Astrocyte (in vitro differentiated cells and primary cell): ENCODE results near the gene PARN. TPM values are rescaled to one million over a fixed set of nuclear protein-coding genes. Genes with fewer than 3 reads are reported as not detected.

ENCODE experiments used
- DNase-seq: peaks from one replicate; pipeline ENCODE4 v3.0.0-alpha.2; 2010; ENCODE audit warnings: low read depth
- FAIRE-seq: peaks from 2 replicates; lab custom pipeline; 2011; peaks lifted over from hg19 to GRCh38; lab: Jason Lieb, UNC
- H2AFZ ChIP-seq: 2 replicates; pipeline ENCODE4 v1.6.0; 2012; ENCODE audit warnings: low read depth, low read length, inconsistent platforms
- H3K27ac ChIP-seq: 2 replicates; pipeline ENCODE4 v1.5.1; 2011; ENCODE audit warnings: low read depth, low read length, inconsistent platforms
- H3K27me3 ChIP-seq: 2 replicates; pipeline ENCODE4 v1.6.0; 2011; ENCODE audit warnings: low read length, inconsistent platforms; ENCODE audit not compliant: insufficient read depth
- H3K36me3 ChIP-seq: 2 replicates; pipeline ENCODE4 v1.5.1; 2011; ENCODE audit warnings: low read length, inconsistent platforms; ENCODE audit not compliant: insufficient read depth
- H3K4me1 ChIP-seq: 2 replicates; pipeline ENCODE4 v1.5.1; 2011; ENCODE audit warnings: low read length, inconsistent platforms; ENCODE audit not compliant: insufficient read depth
- H3K4me2 ChIP-seq: 2 replicates; pipeline ENCODE4 v1.6.0; 2012; ENCODE audit warnings: low read length, inconsistent platforms
- H3K4me3 ChIP-seq: 2 replicates; pipeline ENCODE4 v1.5.1; 2011; ENCODE audit warnings: low read depth, mild to moderate bottlenecking, low read length, inconsistent platforms; ENCODE audit not compliant: insufficient read depth
- H3K79me2 ChIP-seq: 2 replicates; pipeline ENCODE4 v1.6.0; 2012; ENCODE audit warnings: mild to moderate bottlenecking, low read length, inconsistent platforms; ENCODE audit not compliant: insufficient read depth
- H3K9ac ChIP-seq: 2 replicates; pipeline ENCODE4 v1.6.0; 2012; ENCODE audit warnings: mild to moderate bottlenecking, low read length, inconsistent platforms
- H3K9me3 ChIP-seq: 2 replicates; pipeline ENCODE4 v1.5.1; 2012; ENCODE audit warnings: low read depth, mild to moderate bottlenecking, low read length, inconsistent platforms; ENCODE audit not compliant: insufficient read depth
- H4K20me1 ChIP-seq: 2 replicates; pipeline ENCODE4 v1.6.0; 2012; ENCODE audit warnings: low read length, inconsistent platforms; ENCODE audit not compliant: insufficient read depth
- H3K27ac Mint-ChIP-seq: one replicate; pipeline ENCODE4 v1.8.0; 2021; ENCODE audit warnings: mild to moderate bottlenecking, mixed read lengths; ENCODE audit not compliant: unreplicated experiment
- H3K27me3 Mint-ChIP-seq: one replicate; pipeline ENCODE4 v1.8.0; 2021; ENCODE audit warnings: low read depth, mixed read lengths; ENCODE audit not compliant: unreplicated experiment
- H3K36me3 Mint-ChIP-seq: one replicate; pipeline ENCODE4 v1.8.0; 2021; ENCODE audit warnings: low read depth, mixed read lengths; ENCODE audit not compliant: unreplicated experiment
- H3K4me1 Mint-ChIP-seq: one replicate; pipeline ENCODE4 v1.8.0; 2021; ENCODE audit warnings: low read depth, mixed read lengths; ENCODE audit not compliant: unreplicated experiment
- H3K4me3 Mint-ChIP-seq: one replicate; pipeline ENCODE4 v1.8.0; 2021; ENCODE audit warnings: mild to moderate bottlenecking, moderate library complexity, mixed read lengths; ENCODE audit not compliant: unreplicated experiment
- H3K9me3 Mint-ChIP-seq: one replicate; pipeline ENCODE4 v1.8.0; 2021; ENCODE audit warnings: mild to moderate bottlenecking, mixed read lengths; ENCODE audit not compliant: unreplicated experiment
- EZH2 ChIP-seq: IDR thresholded peaks from 2 replicates; pipeline ENCODE4 v1.6.1; 2012; ENCODE audit warnings: mild to moderate bottlenecking, low read length, inconsistent platforms; ENCODE audit not compliant: insufficient read depth
- total RNA-seq: library from RNA; stranded (reverse); gene quantifications from 2 replicates; pipeline ENCODE4 v1.2.1, GENCODE V29; 2021
- TF ChIP-seq, protein P1 (sequence below): IDR thresholded peaks from 2 replicates; pipeline ENCODE4 v1.5.1; 2011; ENCODE audit warnings: low read depth, mild to moderate bottlenecking, inconsistent platforms, low read length, moderate library complexity; ENCODE audit not compliant: insufficient read depth

Gene PARN
- total RNA-seq, 1 donor from 2014 or later, result 26.1 TPM

DNA sequence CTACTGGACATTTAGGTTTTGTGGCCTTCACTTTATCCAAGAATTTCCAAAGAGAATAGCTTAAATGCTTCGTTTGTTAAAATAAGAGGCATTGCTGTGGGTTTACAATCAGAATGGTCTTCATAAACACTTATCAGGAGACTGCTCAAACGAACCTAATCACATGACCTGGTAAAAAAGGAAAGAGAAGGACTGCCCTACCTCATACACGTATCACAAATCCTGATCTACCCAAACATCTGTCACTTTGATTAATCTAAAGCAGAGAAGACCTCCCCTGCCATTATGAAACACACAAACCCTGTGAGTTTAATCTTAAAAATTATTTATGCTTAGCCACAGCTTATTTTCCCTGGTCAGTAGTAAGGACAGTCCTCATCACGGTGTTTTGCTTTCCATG, 76.6 kb downstream of the PARN start:
- Histone ChIP-seq H2AFZ (no peak overlapping the region), H3K4me3 (no peak overlapping the region), H3K9ac (no peak overlapping the region), H3K9me3 (no peaks in the 10 kb centered on the region), H3K79me2 (no peaks in the 10 kb centered on the region), H3K27me3 (no peaks in the 10 kb centered on the region), H3K27ac (no peak overlapping the region), H4K20me1 (peaks cover 5% of the 10 kb centered on the region), H3K4me1 (no peaks in the 10 kb centered on the region), H3K4me2 (no peak overlapping the region), H3K36me3 (peaks cover 18% of the 10 kb centered on the region)
- DNase-seq, result no peak
- H3K4me3 Mint-ChIP-seq, result no peak overlapping the region
- no peak overlapping the region for H3K27ac Mint-ChIP-seq
- no peaks in the 10 kb centered on the region for H3K9me3 Mint-ChIP-seq
- peaks cover 13% of the 10 kb centered on the region for H3K4me1 Mint-ChIP-seq
- no peak for FAIRE-seq
- no peaks in the 10 kb centered on the region for H3K36me3 Mint-ChIP-seq
- no peaks in the 10 kb centered on the region for H3K27me3 Mint-ChIP-seq
- TF ChIP-seq EZH2, result no peak
- TF ChIP-seq, protein P1, sequence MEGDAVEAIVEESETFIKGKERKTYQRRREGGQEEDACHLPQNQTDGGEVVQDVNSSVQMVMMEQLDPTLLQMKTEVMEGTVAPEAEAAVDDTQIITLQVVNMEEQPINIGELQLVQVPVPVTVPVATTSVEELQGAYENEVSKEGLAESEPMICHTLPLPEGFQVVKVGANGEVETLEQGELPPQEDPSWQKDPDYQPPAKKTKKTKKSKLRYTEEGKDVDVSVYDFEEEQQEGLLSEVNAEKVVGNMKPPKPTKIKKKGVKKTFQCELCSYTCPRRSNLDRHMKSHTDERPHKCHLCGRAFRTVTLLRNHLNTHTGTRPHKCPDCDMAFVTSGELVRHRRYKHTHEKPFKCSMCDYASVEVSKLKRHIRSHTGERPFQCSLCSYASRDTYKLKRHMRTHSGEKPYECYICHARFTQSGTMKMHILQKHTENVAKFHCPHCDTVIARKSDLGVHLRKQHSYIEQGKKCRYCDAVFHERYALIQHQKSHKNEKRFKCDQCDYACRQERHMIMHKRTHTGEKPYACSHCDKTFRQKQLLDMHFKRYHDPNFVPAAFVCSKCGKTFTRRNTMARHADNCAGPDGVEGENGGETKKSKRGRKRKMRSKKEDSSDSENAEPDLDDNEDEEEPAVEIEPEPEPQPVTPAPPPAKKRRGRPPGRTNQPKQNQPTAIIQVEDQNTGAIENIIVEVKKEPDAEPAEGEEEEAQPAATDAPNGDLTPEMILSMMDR, result no peak

DNA sequence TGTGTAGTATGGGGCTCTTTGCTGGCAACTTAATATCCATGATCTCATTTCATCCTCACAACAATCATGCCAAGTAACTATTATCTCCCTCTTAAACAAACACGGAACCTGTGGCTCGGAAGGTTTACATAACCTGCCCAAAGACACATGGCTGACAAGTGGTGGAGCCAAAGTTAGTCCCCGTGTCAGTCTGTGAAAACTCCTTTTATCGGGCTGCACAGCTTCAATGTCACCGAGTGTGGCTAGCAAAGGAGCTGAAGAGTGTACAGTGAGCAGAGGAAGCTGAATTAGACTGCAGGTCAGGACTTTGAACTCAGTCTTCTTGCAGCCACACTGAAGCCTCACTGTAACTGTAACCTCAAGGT, 80.3 kb downstream of the PARN start:
- no peak overlapping the region for H3K27ac ChIP-seq
- Mint-ChIP-seq H3K27me3 (no peaks in the 10 kb centered on the region), H3K27ac (no peak overlapping the region), H3K4me1 (peaks cover 16% of the 10 kb centered on the region), H3K9me3 (no peaks in the 10 kb centered on the region), H3K4me3 (no peak overlapping the region), H3K36me3 (peaks cover 1% of the 10 kb centered on the region)
- no peak overlapping the region for H2AFZ ChIP-seq
- FAIRE-seq (no peak), DNase-seq (no peak)
- peak overlapping the region; percentile 6 for H3K4me2 ChIP-seq
- H3K4me3 ChIP-seq, result no peak overlapping the region
- no peak overlapping the region for H3K9ac ChIP-seq
- no peaks in the 10 kb centered on the region for H3K79me2 ChIP-seq
- no peak for TF ChIP-seq EZH2
- TF ChIP-seq, protein P1, result no peak
- H3K27me3 ChIP-seq, result no peaks in the 10 kb centered on the region
- H4K20me1 ChIP-seq, result peaks cover 5% of the 10 kb centered on the region
- peaks cover 16% of the 10 kb centered on the region for H3K36me3 ChIP-seq
- no peaks in the 10 kb centered on the region for H3K9me3 ChIP-seq
- H3K4me1 ChIP-seq, result no peaks in the 10 kb centered on the region

DNA sequence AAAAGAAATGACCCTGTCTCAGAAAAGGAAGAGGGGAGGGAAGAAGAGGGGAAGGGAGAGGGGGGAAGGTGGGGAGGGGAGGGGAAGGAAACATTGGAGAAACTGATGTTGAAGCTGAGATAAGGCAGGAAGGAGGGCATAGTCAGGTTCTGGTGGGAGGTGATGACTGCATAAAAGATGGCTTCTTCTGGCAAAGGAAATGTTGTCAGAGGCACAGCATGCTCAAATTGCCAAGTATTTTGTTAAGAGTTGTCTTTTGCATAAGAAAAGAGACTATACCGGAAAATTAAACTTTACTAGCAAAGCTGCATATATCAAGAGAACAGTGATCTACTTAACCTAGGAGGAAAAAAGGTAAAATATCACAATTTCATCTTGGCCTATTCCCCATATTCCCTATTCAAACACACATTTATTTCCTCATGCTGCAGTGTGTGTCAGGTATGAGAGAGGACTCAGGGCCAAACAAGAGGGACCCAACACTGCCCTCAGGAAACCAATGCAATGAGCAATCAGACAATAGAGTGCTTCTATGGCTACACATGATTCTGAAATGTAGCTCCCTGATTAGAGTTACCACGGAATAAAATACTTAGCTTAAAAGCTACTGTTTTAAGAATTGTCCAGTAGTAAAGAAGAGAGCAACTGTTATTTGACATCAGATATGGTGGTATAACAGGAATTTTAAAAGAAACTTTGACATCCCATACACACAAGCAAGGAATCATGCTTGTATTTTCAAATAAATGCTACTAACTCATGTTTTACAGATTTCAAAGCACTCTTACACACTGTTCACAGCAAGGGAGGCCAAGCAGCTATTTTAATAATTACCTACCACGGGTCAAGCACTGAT, 80.9 kb downstream of the PARN start:
- Histone ChIP-seq H3K27me3 (no peaks in the 10 kb centered on the region), H3K9ac (no peak overlapping the region), H3K4me3 (no peak overlapping the region), H3K4me2 (peak overlapping the region; percentile 6), H3K27ac (no peak overlapping the region), H3K79me2 (no peaks in the 10 kb centered on the region), H3K4me1 (no peaks in the 10 kb centered on the region), H3K36me3 (peaks cover 16% of the 10 kb centered on the region), H4K20me1 (peaks cover 5% of the 10 kb centered on the region), H2AFZ (no peak overlapping the region), H3K9me3 (no peaks in the 10 kb centered on the region)
- no peaks in the 10 kb centered on the region for H3K27me3 Mint-ChIP-seq
- no peak overlapping the region for H3K27ac Mint-ChIP-seq
- peaks cover 1% of the 10 kb centered on the region for H3K36me3 Mint-ChIP-seq
- H3K9me3 Mint-ChIP-seq, result no peaks in the 10 kb centered on the region
- TF ChIP-seq, protein P1, result no peak
- TF ChIP-seq EZH2, result no peak
- DNase-seq (peak; percentile 25), FAIRE-seq (no peak)
- H3K4me3 Mint-ChIP-seq, result no peak overlapping the region
- H3K4me1 Mint-ChIP-seq, result peaks cover 18% of the 10 kb centered on the region
